Suppressor macrophage (primary cell): Measurements from ENCODE around the gene ANKRD53.
A peak's percentile ranks its signal among the peaks of the same experiment; 100 is the strongest.

Experiments used
- DNase-seq, 4 experiments: peaks; one replicate each; pipeline ENCODE4 v3.0.0-alpha.2; 2020 to 2022

Gene ANKRD53

DNA sequence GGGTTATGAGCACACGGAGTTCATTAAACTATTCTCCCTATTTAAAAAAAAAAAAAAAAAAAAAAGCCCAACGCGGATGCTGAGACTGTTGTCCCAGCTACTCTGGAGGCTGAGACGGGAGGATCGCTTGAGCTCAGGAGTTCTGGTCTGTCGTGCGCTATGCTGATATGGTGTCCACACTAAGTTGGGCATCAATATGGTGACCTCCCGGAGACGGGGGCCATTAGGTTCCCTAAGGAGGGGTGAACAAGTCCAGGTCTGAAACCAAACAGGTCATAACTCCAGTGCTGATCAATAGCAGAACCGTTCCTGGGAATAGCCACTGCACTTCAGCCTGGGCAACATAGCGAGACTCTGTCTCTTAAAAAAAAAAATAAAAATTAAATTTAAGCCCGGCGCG, 12.9 kb upstream of the ANKRD53 start:
- no peak for DNase-seq

DNA sequence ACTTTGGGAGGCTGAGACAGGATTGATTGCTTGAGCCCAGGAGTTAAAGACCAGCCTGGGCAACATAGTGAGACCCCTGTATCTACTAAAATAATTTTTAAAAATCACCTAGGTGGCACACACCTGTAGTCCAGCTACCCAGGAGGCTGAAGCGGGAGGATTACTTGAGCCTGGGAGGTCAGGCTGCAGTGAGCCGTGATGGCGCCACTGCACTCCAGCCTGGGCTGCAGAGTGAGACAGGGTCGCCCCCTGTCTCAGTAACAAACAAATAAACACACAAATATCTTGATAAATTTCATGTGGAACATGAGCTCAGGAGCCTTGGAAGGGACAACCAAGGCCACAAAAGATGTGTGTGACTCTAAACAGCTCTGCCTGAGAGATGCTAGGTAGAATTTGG, 11.7 kb upstream of the ANKRD53 start:
- no peak for DNase-seq

DNA sequence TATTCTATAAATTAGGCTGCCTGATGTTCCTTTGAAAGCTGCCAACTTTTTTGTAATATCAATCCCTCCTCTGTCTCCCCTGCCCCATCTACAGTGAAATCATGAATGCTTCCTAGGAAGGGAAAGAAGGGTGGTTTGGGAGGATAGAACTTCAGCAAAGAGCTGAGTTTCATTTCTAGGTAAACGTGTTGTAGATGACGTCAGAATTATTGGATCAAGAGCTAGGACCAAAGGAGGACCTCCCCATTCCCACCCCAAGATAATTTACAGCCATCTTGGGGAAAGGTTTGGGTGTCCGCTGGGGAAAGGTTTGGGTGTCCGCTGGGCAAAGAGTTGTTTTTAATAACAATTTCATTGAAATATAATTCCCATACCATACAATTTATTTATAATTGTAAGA, 11.2 kb upstream of the ANKRD53 start:
- DNase-seq, result no peak

- no peak for DNase-seq
Measured at GRCh38 chr2:70974592-70974991, 3.8 kb upstream of the ANKRD53 start.

GRCh38 chr2:70975237-70975636, 3.2 kb upstream of the ANKRD53 start:
- no peak for DNase-seq

DNA sequence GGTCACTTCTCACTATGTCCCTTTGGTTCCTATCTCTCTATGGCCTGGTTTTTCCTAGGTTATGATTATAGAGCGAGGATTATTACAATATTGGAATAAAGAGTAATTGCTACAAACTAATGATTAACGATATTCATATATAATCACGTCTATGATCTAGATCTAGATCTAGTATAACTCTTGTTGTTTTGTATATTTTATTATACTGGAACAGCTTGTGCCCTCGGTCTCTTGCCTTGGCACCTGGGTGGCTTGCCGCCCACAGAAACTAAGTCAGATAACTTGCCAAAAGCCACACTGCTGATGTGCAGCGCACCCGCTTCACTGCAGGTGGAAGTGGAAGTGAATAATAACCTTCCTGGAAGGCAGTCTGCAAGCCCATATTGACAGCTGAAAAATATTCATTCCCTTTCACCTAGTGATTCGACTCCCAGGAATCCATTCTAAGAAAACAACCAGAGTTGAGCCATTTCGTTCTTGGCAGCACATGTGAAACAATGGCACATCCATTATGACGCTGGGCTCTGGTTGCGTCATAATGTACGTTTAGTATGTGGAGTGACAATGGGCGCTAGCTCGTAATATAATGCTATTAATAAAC, 725 bp upstream of the ANKRD53 start:
- peak in 3 of 4 experiments; percentile 29 to 45 (median 35) for DNase-seq

DNA sequence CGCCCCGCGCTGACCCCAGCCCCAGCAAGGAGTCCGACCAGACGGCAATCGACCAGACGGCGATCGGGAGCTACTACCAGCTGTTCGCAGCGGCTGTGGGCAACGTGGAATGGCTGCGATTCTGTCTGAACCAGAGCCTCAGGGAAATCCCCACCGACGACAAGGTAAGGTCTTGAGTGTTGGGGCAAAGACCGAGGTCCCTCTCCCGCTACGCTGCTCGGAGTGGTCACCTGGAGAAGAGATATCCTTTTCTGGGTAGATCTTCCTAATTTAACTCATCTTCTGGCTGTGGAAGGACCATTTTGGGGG, 704 bp downstream of the ANKRD53 start:
- DNase-seq, result no peak

GRCh38 chr2:70979626-70980025, 1.2 kb downstream of the ANKRD53 start:
- no peak for DNase-seq

DNA sequence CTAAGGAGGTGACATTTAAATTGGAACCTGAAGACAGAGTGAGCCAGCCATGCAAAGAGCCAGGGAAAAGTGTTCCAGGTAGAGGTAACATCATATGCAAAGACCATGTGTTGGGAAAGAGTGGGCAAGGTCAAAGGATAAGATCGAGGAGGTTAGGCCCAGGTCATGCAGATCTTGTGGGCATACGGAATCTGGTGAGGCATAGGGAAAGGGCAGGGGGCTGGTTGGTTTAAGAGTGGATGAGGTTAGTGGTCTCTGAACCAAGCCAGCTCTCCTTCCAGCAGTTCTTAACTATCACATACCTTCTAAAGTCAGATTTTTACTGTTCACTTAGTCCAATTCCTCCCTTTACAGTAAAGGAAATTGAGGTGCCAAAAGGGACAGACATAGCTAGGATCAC, 3.0 kb downstream of the ANKRD53 start:
- DNase-seq, result no peak

DNA sequence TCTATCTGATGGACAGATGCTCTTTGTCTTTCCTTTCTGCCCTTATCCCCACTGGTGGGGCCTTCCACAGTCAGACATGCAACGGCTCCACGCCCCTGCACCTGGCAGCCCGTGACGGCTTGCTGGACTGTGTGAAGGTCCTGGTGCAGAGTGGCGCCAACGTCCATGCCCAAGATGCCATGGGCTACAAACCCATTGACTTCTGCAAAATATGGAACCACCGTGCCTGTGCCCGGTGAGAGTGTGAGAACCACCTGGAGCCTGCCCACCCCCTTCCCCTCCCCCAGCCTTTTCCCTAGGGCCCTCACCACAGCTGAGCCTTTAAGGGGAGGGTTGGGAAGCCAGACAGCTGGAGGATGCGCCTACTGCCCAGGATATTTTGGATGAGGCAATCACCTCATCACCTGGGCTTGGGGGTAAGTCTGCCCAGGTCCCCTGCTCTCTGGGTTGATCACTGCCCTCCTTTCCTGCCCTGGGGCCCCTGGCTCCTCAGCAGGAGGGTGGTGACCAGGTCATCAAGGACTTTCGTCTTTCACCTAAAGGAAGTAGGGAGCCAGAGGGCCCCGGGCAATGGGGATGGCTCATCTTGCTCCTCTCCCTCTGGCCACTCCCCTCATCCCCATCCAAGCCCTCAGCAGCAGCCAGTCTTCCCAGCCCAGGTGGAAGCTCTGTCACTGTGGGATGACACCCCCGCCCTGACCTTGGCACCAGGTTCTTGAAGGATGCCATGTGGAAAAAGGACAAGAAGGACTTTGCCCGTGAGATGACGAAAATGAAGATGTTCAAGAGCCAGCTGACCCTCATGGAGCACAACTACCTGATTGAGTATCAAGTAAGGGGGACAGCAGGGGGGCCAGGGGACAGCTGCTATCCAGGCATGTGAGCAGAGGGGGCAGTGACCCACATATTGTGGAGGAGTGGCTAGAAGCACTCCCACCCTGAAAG, 3.7 kb downstream of the ANKRD53 start:
- no peak for DNase-seq

- no peak for DNase-seq
Measured at GRCh38 chr2:70982971-70983370, 4.5 kb downstream of the ANKRD53 start.

DNA sequence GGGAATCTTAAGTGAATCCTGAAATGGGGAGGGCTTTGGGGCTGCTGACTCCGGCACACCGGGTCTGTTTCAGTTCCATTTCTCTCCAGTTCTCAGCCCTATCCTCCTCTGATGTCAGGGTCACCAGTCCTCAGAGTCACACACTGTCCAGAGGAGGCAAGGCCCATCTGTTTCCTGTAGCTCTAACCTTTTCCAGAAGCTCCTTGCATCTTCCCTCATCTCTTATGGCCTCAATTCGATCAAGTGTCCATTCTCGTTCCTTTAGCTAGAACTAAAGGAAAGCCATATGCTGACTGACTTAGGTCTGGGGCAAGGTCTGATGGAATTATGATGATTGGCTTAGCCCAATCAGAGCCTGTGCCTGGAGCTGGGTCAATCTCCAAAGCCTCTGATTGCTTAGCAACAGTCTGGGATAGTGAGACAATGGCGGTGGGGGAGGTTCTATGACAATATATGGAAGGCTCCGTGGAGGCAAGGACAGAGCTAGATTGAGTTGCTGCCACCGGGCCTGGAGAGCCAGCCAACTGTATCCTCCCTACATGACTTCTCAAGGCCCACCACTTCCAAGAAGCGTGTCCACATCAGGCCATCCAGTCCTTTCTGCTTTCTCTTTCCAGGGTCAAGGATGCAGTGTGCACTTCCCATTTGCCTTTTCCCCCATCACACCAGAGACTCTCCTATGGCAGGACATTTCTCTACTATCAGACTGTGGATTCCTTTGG, 5.2 kb downstream of the ANKRD53 start:
- DNase-seq, result no peak

DNA sequence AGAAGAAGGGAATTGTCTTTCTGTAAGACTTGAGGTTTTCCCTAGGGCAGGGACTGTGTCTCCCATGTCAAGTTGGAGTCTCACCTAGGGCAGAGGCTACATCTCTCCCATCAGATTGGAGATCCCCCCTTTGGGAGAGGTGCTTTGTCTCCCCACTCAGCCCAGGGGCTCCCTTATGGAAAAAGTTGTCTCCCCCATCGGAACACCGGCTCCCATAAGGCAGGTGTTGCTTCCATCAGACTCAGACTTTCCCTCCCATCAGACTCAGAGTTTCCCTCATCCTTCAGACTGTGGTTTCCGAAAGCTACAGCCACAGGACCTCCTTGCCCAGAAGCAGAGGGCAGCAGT, 5.8 kb downstream of the ANKRD53 start:
- no peak for DNase-seq

GRCh38 chr2:70984576-70985282, 6.3 kb downstream of the ANKRD53 start:
- peak; percentile 68 to 89 (median 78) for DNase-seq

GRCh38 chr2:70985283-70985688, 6.9 kb downstream of the ANKRD53 start:
- no peak for DNase-seq

GRCh38 chr2:70985956-70986355, 7.5 kb downstream of the ANKRD53 start:
- DNase-seq, result no peak

DNA sequence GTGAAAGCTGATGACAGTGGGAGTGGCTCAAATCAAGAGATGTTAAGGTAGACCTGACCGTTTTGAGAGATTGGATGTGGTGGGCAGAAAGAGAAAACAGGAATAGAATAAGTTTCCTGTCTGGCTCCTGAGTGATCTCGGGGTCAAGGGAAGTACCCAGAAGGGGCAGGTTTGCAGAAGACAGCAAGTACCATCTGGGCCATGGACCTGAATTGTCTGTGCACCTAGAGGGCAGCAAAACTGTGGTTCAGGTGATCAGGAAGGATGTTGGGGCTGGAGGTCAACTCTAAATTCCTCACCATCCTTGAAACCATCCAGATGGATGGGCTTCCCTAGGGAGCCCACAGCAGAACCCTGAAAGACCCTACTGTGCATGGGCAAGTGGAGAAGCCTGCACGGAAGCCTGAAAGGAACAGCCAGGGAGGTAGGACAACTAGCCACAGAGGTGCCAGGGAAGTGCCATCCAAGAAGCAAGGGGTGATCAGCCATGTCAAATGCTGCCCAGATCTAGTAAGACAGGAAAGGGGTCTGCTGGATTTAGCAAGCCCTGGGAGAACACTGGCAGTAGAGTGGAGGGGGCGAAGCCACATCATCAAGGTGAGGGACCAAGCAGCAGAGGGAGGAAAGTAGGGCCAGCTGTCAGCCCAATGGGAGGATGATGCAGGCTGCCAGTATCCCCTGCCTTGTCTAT, 8.2 kb downstream of the ANKRD53 start:
- no peak for DNase-seq

GRCh38 chr2:70987386-70987785, 9.0 kb downstream of the ANKRD53 start:
- no peak for DNase-seq

DNA sequence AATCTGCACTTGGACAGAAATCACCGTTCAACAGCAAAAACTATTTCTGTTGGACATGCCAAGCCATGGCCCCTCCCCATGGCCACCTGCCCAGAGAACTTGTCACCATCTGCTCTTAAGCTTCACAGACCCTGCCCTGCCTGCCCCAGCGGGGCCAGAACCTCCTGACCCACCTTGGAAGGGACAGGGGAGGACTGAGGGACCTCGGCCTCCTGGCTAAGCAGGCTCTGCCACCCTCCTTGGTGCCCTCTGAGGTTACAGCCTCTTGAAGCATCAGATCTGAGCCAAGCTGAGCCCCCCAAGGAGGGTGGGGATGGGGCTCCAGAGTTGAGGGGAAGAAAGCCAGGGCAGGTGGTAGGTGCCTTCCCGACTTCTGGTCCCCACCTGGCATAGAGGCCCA, 9.7 kb downstream of the ANKRD53 start:
- DNase-seq, result no peak

- no peak for DNase-seq
Measured at GRCh38 chr2:70988726-70989648, 10.6 kb downstream of the ANKRD53 start.

- no peak for DNase-seq
Measured at GRCh38 chr2:70990216-70990615, 11.8 kb downstream of the ANKRD53 start.
